Natural killer cell treated with Interleukin-12 subunit alpha and Interleukin-12 subunit beta and Interleukin-15 and Interleukin-18, amount 100 ng/mL, for 72 hours (primary cell): ENCODE results near the gene VGLL4. TPM values are rescaled to one million over a fixed set of nuclear protein-coding genes. Genes with fewer than 3 reads are reported as not detected.

Experiments used
- ATAC-seq, 2 donors: fragments of 150-1000 bp; cut with Tn5 transposase in 1 of 2; sonication (Bioruptor Pico), chemical (Tn5 transposase) in 1 of 2; 2 replicates each; pipeline ENCODE4 v1.10.0; 2021
- DNase-seq: peaks from one replicate; pipeline ENCODE4 v3.0.0; 2022; ENCODE audit warnings: low spot score
- H3K27ac Mint-ChIP-seq, 2 donors: 1 replicate in 1 of 2; 2 replicates in 1 of 2; pipeline ENCODE4 v1.8.0; 2022; ENCODE audit warnings: mixed read lengths in 2 of 2, mild to moderate bottlenecking in 1 of 2, moderate library complexity in 1 of 2
- H3K27me3 Mint-ChIP-seq, 2 donors: 1 replicate in 1 of 2; 2 replicates in 1 of 2; pipeline ENCODE4 v1.8.0; 2022; ENCODE audit warnings: mixed read lengths in 2 of 2
- H3K36me3 Mint-ChIP-seq: one replicate; pipeline ENCODE4 v1.8.0; 2022; ENCODE audit warnings: mixed read lengths
- H3K4me1 Mint-ChIP-seq, 2 donors: 1 replicate in 1 of 2; 2 replicates in 1 of 2; pipeline ENCODE4 v1.8.0; 2022; ENCODE audit warnings: low read depth in 2 of 2, mixed read lengths in 2 of 2, mild to moderate bottlenecking in 1 of 2
- H3K4me3 Mint-ChIP-seq: one replicate; pipeline ENCODE4 v1.8.0; 2022; ENCODE audit warnings: mixed read lengths
- H3K9me3 Mint-ChIP-seq: 2 replicates; pipeline ENCODE4 v1.8.0; 2022; ENCODE audit warnings: mixed read lengths
- total RNA-seq, 2 donors: library from RNA; stranded (reverse); gene quantifications; one replicate each; pipeline ENCODE4 v1.2.3, GENCODE V29; 2022

The VGLL4 gene
- total RNA-seq, 2 donors from 2014 or later, result 50.4 to 52.9 TPM

DNA sequence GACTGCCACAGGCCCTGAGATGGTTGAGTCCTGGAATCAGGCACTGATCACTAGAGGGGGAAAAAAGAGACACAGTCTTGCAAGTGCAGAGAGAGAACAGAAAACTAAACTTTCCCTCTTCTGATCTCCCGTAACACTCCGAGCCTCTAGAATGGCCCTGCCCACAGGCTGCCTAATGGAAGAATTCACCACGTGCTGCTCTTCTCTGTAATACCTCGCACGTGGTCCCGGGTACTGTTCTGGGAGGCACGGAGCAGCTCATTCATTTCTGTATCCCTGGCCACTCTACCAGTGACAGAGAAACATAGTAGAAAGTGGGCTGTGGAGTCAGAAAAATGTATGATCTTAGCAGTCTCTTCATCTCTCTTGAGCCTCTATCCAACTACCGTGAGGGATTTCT is 30.4 kb downstream of the VGLL4 start:
- no peaks in the 10 kb centered on the region for H3K27me3 Mint-ChIP-seq
- H3K36me3 Mint-ChIP-seq, result no peaks in the 10 kb centered on the region
- H3K4me1 Mint-ChIP-seq, result peaks cover 61% of the 10 kb centered on the region in 2 donors
- H3K9me3 Mint-ChIP-seq, result no peaks in the 10 kb centered on the region
- ATAC-seq, result no peak
- no peak for DNase-seq
- no peak overlapping the region for H3K4me3 Mint-ChIP-seq
- H3K27ac Mint-ChIP-seq, result no peak overlapping the region

DNA sequence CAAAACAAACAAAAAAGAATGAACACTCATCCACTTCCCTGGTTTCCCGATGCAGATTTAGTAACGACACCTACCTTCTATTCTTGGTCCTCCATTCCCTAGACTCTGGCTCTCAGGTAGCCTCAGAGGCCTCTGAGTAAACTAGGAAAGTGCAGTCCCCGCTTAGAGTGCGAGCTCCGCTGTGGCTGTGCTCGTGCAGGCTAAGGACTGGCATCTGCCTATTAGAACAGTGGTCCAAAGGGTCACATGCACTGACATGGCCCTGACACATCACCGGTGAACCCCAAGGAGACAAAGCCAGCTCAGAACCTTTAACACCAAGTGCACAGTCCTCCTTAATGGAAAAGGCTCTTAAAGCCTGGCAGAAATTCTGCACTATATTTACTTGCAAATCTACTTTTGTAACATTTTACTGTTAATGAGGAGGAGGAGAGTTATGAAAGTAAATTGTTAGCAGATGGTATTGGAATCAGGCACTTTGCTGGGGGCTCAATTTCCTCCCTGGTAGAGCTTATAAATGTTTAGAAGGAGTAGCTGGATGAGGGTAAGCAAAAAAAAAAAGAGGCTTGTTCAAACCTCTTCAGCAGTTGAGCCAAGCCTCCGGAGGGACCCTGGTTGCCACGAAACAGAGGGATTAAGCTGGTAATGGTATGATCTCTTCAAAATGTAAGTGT is 31.1 kb downstream of the VGLL4 start:
- Mint-ChIP-seq H3K27me3 (no peaks in the 10 kb centered on the region), H3K4me1 (peaks cover 61% of the 10 kb centered on the region in 2 donors), H3K9me3 (no peaks in the 10 kb centered on the region), H3K36me3 (no peaks in the 10 kb centered on the region), H3K4me3 (no peak overlapping the region), H3K27ac (no peak overlapping the region)
- no peak for ATAC-seq
- no peak for DNase-seq

DNA sequence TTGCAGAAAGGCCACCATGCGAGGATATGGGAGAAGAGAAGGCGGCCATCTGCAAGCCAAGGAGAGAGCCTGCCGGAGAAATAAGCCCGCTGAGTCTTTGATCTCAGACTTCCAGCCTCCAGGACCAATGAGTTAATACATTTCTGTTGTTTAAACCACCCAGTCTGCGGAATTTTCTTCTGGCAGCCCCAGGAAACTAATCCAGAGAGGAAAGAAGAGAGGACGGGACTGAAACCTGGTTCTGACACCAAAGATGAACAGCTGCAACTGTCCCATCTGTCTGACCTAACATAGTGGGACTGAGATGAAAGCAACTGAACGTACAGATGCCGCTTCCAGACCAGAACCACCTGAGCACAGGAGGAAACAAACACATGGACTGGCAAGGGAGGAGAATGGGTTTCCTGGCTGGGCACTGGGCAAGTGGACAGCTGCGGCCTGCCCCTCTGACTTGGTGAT is 32.3 kb downstream of the VGLL4 start:
- no peaks in the 10 kb centered on the region for H3K27me3 Mint-ChIP-seq
- no peaks in the 10 kb centered on the region for H3K9me3 Mint-ChIP-seq

DNA sequence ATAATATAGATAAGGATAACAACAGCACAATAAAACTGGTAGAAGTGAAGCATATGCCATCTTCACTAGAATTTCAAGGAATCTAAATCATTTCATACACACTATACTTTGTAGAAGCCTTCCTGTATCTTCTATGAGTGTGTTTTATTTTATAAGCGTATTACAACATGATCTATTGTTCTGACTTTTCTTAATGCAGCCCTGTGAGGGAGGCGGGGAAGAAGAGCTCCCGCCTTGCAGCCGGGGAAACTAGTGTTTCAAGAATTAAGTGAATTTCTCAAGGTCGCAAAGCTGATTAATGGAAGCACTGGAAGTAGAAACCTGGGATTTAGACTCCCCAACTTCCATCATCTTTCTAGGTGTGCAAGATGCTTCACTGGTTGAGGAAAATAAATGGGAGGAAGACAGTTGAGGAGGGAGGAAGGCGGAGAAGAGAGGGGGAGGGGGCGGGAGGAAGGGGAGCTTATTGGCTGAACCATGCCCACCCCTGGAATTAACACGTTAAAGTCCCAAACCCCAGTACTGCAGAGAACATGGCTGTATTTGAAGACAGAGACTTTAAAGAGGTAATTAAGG is 32.9 kb downstream of the VGLL4 start:
- no peaks in the 10 kb centered on the region for H3K36me3 Mint-ChIP-seq
- H3K27me3 Mint-ChIP-seq, result no peaks in the 10 kb centered on the region
- ATAC-seq, result no peak
- DNase-seq, result no peak
- H3K27ac Mint-ChIP-seq, result peak overlapping the region in 1 of 2 donors; percentile 38
- H3K9me3 Mint-ChIP-seq, result no peaks in the 10 kb centered on the region
- H3K4me1 Mint-ChIP-seq, result peaks cover 58 to 63% of the 10 kb centered on the region in 2 donors
- H3K4me3 Mint-ChIP-seq, result peak overlapping the region; percentile 38

More for the DNA sequence above, 32.3 kb downstream of the VGLL4 start:
- DNase-seq (no peak), ATAC-seq (no peak)
- no peak overlapping the region for H3K27ac Mint-ChIP-seq
- no peaks in the 10 kb centered on the region for H3K36me3 Mint-ChIP-seq
- peaks cover 58 to 63% of the 10 kb centered on the region in 2 donors for H3K4me1 Mint-ChIP-seq
- no peak overlapping the region for H3K4me3 Mint-ChIP-seq

GRCh38 chr3:11610044-11610671 is 33.6 kb downstream of the VGLL4 start:
- peak; percentile 74 to 76 for ATAC-seq
- Mint-ChIP-seq H3K4me3 (peak overlapping the region; percentile 38), H3K4me1 (peaks cover 62 to 64% of the 10 kb centered on the region in 2 donors), H3K36me3 (no peaks in the 10 kb centered on the region), H3K27ac (peak overlapping the region in 1 of 2 donors; percentile 45), H3K9me3 (no peaks in the 10 kb centered on the region), H3K27me3 (no peaks in the 10 kb centered on the region)
- no peak for DNase-seq

GRCh38 chr3:11609481-11609880 is 34.2 kb downstream of the VGLL4 start:
- no peaks in the 10 kb centered on the region for H3K36me3 Mint-ChIP-seq
- no peaks in the 10 kb centered on the region for H3K9me3 Mint-ChIP-seq
- H3K27me3 Mint-ChIP-seq, result no peaks in the 10 kb centered on the region
- ATAC-seq (no peak), DNase-seq (no peak)
- H3K4me3 Mint-ChIP-seq, result peak overlapping the region; percentile 38
- H3K4me1 Mint-ChIP-seq, result peaks cover 63% of the 10 kb centered on the region in 2 donors
- peak overlapping the region in 1 of 2 donors; percentile 45 for H3K27ac Mint-ChIP-seq

DNA sequence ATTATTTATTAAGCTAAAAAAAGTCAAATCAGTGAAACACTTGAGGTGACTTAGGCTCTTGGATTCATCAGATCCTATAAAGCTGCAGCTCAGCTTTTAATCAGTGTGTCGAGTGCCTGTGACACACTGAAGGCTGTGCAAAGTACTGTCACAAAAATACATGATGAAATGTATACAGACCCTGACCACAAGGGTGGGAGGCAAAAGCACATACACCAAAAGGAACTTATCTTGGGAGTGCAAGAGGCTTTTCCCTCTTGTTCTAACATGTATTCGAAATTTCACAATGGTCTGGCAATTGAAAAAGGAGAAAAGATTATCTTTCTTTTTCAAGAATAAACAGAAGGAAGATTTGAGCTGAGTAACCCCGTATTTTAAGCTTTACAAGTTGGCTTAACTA is 35.9 kb downstream of the VGLL4 start:
- Mint-ChIP-seq H3K27ac (no peak overlapping the region), H3K36me3 (no peaks in the 10 kb centered on the region), H3K4me1 (peaks cover 54 to 56% of the 10 kb centered on the region in 2 donors), H3K4me3 (no peak overlapping the region), H3K9me3 (no peaks in the 10 kb centered on the region), H3K27me3 (no peaks in the 10 kb centered on the region)
- ATAC-seq, result no peak
- DNase-seq, result no peak

DNA sequence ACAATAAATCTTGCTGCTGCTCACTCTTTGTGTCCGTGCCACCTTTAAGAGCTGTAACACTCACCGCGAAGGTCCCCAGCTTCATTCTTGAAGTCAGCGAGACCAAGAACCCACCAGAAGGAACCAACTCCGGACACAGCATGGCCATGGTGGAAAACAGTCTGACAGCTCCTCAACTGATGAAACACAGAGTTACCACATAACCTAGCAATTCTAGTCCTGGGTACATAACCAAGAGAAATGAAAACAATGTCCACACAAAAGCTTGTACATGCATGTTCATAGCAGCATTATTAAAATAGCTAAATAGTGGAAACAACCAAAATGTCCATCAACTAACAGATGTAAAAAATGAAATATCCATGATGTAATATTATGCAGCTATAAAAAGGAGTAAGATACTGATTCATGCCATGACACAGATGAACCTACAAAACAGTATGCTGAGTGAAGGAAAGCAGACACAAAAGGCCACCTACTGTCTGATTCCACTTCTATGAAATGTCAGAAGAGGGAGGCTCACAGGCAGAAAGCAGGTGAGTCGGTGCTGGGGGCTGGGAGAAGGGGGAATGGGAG is 36.8 kb downstream of the VGLL4 start:
- H3K4me1 Mint-ChIP-seq, result peaks cover 49 to 51% of the 10 kb centered on the region in 2 donors
- H3K36me3 Mint-ChIP-seq, result no peaks in the 10 kb centered on the region
- no peaks in the 10 kb centered on the region for H3K9me3 Mint-ChIP-seq
- ATAC-seq (no peak), DNase-seq (no peak)
- no peaks in the 10 kb centered on the region for H3K27me3 Mint-ChIP-seq
- no peak overlapping the region for H3K4me3 Mint-ChIP-seq
- H3K27ac Mint-ChIP-seq, result no peak overlapping the region

DNA sequence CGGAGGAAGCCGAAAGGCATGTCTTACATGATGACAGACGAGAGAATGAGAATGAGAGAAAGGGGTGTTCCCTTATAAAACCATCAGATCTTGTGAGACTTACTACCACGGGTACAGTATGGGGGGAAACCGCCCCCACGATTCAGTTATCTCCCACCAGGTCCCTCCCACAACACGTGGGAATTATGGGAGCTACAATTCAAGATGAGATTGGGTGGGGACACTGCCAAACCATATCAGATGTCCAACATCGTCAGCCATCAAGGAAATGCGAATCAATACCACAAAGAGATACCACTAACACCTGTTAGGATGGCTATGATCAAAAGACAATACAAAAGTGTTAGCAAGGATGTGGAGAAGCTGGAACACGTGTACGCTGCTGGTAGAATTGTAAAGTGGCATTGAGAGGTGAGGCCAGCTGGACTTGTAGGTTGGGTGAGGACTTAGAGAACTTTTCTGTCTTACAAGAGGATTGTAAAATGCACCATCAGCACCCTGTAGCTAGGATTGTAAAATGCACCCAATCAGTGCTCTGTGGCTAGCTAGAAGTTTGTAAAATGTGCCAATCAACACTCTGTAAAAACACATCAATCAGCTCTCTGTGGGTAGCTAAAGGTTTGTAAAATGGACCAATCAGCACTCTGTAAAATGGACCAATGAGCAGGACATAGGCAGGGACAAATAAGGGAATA is 37.5 kb downstream of the VGLL4 start:
- Mint-ChIP-seq H3K27ac (peak overlapping the region in 1 of 2 donors; percentile 1), H3K4me1 (peaks cover 42 to 53% of the 10 kb centered on the region in 2 donors)

GRCh38 chr3:11605398-11605797 is 38.3 kb downstream of the VGLL4 start:
- H3K27ac Mint-ChIP-seq, result peak overlapping the region; percentile 1 to 10
- H3K27me3 Mint-ChIP-seq, result no peaks in the 10 kb centered on the region
- DNase-seq, result no peak
- no peak for ATAC-seq
- no peaks in the 10 kb centered on the region for H3K36me3 Mint-ChIP-seq
- H3K9me3 Mint-ChIP-seq, result no peaks in the 10 kb centered on the region
- H3K4me1 Mint-ChIP-seq, result peaks cover 34 to 49% of the 10 kb centered on the region in 2 donors
- no peak overlapping the region for H3K4me3 Mint-ChIP-seq

More for the DNA sequence above, 37.5 kb downstream of the VGLL4 start:
- Mint-ChIP-seq H3K36me3 (no peaks in the 10 kb centered on the region), H3K9me3 (no peaks in the 10 kb centered on the region), H3K27me3 (no peaks in the 10 kb centered on the region), H3K4me3 (no peak overlapping the region)
- no peak for DNase-seq
- no peak for ATAC-seq

DNA sequence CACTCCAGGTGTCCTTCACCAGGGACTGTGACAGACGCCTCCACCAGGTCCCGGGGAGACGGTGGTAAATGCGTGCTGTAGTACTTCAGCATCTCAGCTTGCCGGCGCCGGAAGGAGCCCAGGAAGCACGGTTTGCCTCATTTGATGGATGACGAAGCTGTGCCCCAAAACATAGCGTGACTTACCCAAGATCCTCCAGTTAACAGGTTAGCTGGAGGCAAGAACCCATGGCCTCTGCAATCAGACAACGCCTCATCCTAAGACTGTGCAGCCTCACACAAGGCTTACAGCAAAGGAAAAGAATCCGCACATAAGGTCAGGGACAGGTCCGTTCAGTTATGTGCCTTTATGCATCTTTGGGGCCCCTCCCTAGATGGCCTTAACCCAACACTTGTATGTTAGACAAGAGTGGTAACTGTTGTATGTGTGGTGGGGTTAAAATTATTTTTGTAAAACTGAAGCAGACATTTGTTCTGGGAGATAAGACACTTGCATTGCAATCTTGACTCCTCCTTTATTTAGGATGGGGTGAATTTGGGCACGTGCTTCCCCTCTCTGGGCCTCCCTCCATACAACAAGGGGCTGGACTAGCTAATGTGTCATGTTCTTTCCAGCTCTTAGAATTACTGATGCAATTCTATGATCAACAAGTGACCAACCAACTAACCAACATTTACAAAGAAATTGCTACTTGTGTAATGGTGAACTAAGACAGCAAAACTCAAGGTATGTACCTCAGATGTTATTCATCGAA is 39.4 kb downstream of the VGLL4 start:
- Mint-ChIP-seq H3K9me3 (no peaks in the 10 kb centered on the region), H3K36me3 (peaks cover 5% of the 10 kb centered on the region), H3K4me1 (peaks cover 23 to 38% of the 10 kb centered on the region in 2 donors), H3K4me3 (no peak overlapping the region), H3K27ac (no peak overlapping the region), H3K27me3 (no peaks in the 10 kb centered on the region)
- ATAC-seq, result no peak
- DNase-seq, result no peak

DNA sequence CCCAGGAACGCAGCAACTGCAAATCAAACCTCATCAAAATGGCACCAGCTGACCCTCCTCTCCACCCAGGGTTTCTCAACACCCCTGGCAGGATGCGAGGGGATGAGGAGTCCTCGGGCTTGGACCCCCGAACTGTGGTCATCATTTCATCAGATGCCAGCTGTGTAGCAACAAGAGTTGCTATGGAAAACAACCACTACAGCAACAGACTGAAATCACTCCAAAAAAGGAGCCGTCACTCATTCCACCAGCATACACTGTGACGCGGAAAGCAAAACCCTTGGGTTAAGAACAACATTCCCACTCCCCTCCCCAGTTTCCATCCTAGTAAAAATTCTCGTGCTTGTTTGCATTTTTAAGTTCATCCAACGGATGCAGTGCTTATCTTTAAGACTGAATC is 40.1 kb downstream of the VGLL4 start:
- Mint-ChIP-seq H3K36me3 (peaks cover 8% of the 10 kb centered on the region), H3K27ac (no peak overlapping the region), H3K27me3 (no peaks in the 10 kb centered on the region), H3K9me3 (no peaks in the 10 kb centered on the region), H3K4me1 (peaks cover 23 to 35% of the 10 kb centered on the region in 2 donors), H3K4me3 (no peak overlapping the region)
- no peak for DNase-seq
- ATAC-seq, result no peak
